H1 (cell line): ENCODE measurements around the gene C2CD4B. TPM values are rescaled to one million over a fixed set of nuclear protein-coding genes. Genes with fewer than 3 reads are reported as not detected.

Experiments used
- CTCF ChIA-PET: fragments of 300-600 bp; sonication (Branson Sonifier 250); formaldehyde crosslinking; loops from one replicate; lab custom pipeline; 2021; ENCODE audit not compliant: partially characterized antibody; lab: Charles Lee
- POLR2A ChIA-PET: fragments of 300-600 bp; sonication (Branson Sonifier 250); formaldehyde crosslinking; loops from one replicate; lab custom pipeline; 2021; ENCODE audit warnings: inconsistent platforms; ENCODE audit not compliant: partially characterized antibody; lab: Charles Lee
- DNase-seq, 2 experiments: peaks; one replicate each; pipeline versions ENCODE4 v3.0.0 to v3.0.0-alpha.2; 2010 to 2022; ENCODE audit warnings: low spot score in 2 of 2, low read depth in 1 of 2, mixed read lengths in 1 of 2
- FAIRE-seq: peaks from 2 replicates; lab custom pipeline; 2011; peaks lifted over from hg19 to GRCh38; lab: Jason Lieb, UNC
- H2AFZ ChIP-seq: 2 replicates; pipeline ENCODE4 v1.8.1; 2012; ENCODE audit warnings: low read length, inconsistent platforms
- H2AK5ac ChIP-seq: 2 replicates; pipeline ENCODE4 v1.6.1; 2013; ENCODE audit warnings: low read depth, low read length
- H2BK120ac ChIP-seq: replicated peaks from 2 replicates; pipeline ENCODE3; 2013; ENCODE audit warnings: low read depth, low read length, inconsistent platforms
- H2BK12ac ChIP-seq: 2 replicates; pipeline ENCODE4 v1.6.1; 2013; ENCODE audit warnings: low read depth, low read length
- H2BK15ac ChIP-seq: 2 replicates; pipeline ENCODE4 v1.6.1; 2013; ENCODE audit warnings: low read length
- H2BK20ac ChIP-seq: 2 replicates; pipeline ENCODE4 v1.6.1; 2013; ENCODE audit warnings: low read length
- H2BK5ac ChIP-seq: 2 replicates; pipeline ENCODE4 v1.6.1; 2013; ENCODE audit warnings: low read depth, low read length
- H3K14ac ChIP-seq: 2 replicates; pipeline ENCODE4 v1.6.1; 2013; ENCODE audit warnings: inconsistent platforms; ENCODE audit not compliant: insufficient read length
- H3K18ac ChIP-seq: 2 replicates; pipeline ENCODE4 v1.6.1; 2013; ENCODE audit warnings: low read length; ENCODE audit errors: extremely low read depth
- H3K23ac ChIP-seq: 2 replicates; pipeline ENCODE4 v1.6.1; 2013; ENCODE audit warnings: inconsistent platforms; ENCODE audit not compliant: insufficient read length
- H3K23me2 ChIP-seq: 2 replicates; pipeline ENCODE4 v1.6.1; 2013; ENCODE audit warnings: low read depth, low read length
- H3K27ac ChIP-seq: 2 replicates; pipeline ENCODE4 v1.6.1; 2011; ENCODE audit warnings: low read depth, low read length, inconsistent platforms
- H3K27me3 ChIP-seq, 4 experiments: replicated peaks in 1 of 4; 1 replicate in 1 of 4; 2 replicates in 3 of 4; pipeline versions ENCODE4 v1.6.1 to v1.8.1; 2011 to 2013; ENCODE audit warnings: low read length in 3 of 4, mild to moderate bottlenecking in 3 of 4, inconsistent platforms in 2 of 4, mixed read lengths in 2 of 4, moderate library complexity in 1 of 4; ENCODE audit not compliant: control insufficient read depth in 3 of 4, insufficient read depth in 3 of 4; ENCODE audit errors: extremely low read depth in 1 of 4
- H3K36me3 ChIP-seq, 4 experiments: 2 replicates each; pipeline versions ENCODE4 v1.6.1 to v1.8.1; 2011 to 2013; ENCODE audit warnings: mild to moderate bottlenecking in 4 of 4, low read length in 3 of 4, moderate library complexity in 2 of 4, control low read depth in 1 of 4, inconsistent platforms in 1 of 4; ENCODE audit not compliant: insufficient read depth in 4 of 4, control insufficient read depth in 2 of 4
- H3K4ac ChIP-seq: replicated peaks from 2 replicates; pipeline ENCODE3; 2013; ENCODE audit warnings: low read length, low read depth, mixed read lengths, inconsistent platforms; ENCODE audit not compliant: insufficient read length
- H3K4me1 ChIP-seq, 4 experiments: replicated peaks in 1 of 4; 1 replicate in 1 of 4; 2 replicates in 3 of 4; pipeline versions ENCODE4 v1.6.1 to v1.8.1; 2011 to 2013; ENCODE audit warnings: low read length in 3 of 4, inconsistent platforms in 2 of 4, mixed read lengths in 1 of 4; ENCODE audit not compliant: insufficient read depth in 4 of 4, control insufficient read depth in 3 of 4
- H3K4me2 ChIP-seq, 2 experiments: 2 replicates each; pipeline versions ENCODE4 v1.6.1 to v1.8.1; 2011 to 2013; ENCODE audit warnings: low read depth in 2 of 2, low read length in 2 of 2, control low read depth in 1 of 2, inconsistent platforms in 1 of 2, mild to moderate bottlenecking in 1 of 2; ENCODE audit not compliant: insufficient read depth in 1 of 2
- H3K4me3 ChIP-seq, 4 experiments: fragments of 200-600, 300-600 bp in 1 of 4; sonication (generic), shearing (Covaris generic), sonication (Bioruptor Twin) in 1 of 4; 2 replicates each; pipeline versions ENCODE4 v1.5.1 to v1.8.1; 2011 to 2016; ENCODE audit warnings: low read length in 4 of 4, low read depth in 3 of 4, control low read depth in 2 of 4, inconsistent platforms in 2 of 4, mild to moderate bottlenecking in 2 of 4, mixed read lengths in 1 of 4, moderate library complexity in 1 of 4; ENCODE audit not compliant: insufficient read depth in 2 of 4; ENCODE audit errors: extremely low read depth in 1 of 4
- H3K56ac ChIP-seq: replicated peaks from 2 replicates; pipeline ENCODE3; 2013; ENCODE audit warnings: low read depth, mild to moderate bottlenecking, mixed read lengths, low read length, inconsistent platforms; ENCODE audit not compliant: insufficient read length
- H3K79me1 ChIP-seq: 2 replicates; pipeline ENCODE4 v1.6.1; 2013; ENCODE audit warnings: low read depth, low read length, control low read depth
- H3K79me2 ChIP-seq, 2 experiments: 2 replicates each; pipeline versions ENCODE4 v1.6.1 to v1.8.1; 2012 to 2013; ENCODE audit warnings: low read length in 2 of 2, mild to moderate bottlenecking in 2 of 2, inconsistent platforms in 1 of 2; ENCODE audit not compliant: insufficient read depth in 2 of 2, control insufficient read depth in 1 of 2
- H3K9ac ChIP-seq, 4 experiments: replicated peaks in 1 of 4; 1 replicate in 1 of 4; 2 replicates in 3 of 4; pipeline versions ENCODE4 v1.6.1 to v1.8.1; 2011 to 2013; ENCODE audit warnings: low read depth in 3 of 4, low read length in 3 of 4, control low read depth in 2 of 4, mild to moderate bottlenecking in 2 of 4, moderate library complexity in 2 of 4, inconsistent platforms in 1 of 4; ENCODE audit errors: extremely low read depth in 1 of 4
- H3K9me3 ChIP-seq, 2 experiments: 2 replicates each; pipeline versions ENCODE4 v1.6.1 to v1.8.1; 2012 to 2013; ENCODE audit warnings: mild to moderate bottlenecking in 2 of 2, moderate library complexity in 2 of 2, control low read depth in 1 of 2, inconsistent platforms in 1 of 2, low read depth in 1 of 2, low read length in 1 of 2, mixed read lengths in 1 of 2; ENCODE audit not compliant: insufficient read depth in 2 of 2
- H4K20me1 ChIP-seq, 2 experiments: replicated peaks in 1 of 2; 2 replicates each; pipeline versions ENCODE3 to v1.8.1; 2011 to 2013; ENCODE audit warnings: inconsistent platforms in 2 of 2, low read length in 2 of 2, mild to moderate bottlenecking in 1 of 2; ENCODE audit not compliant: insufficient read depth in 2 of 2, control insufficient read depth in 1 of 2
- H4K5ac ChIP-seq: 2 replicates; pipeline ENCODE4 v1.6.1; 2013; ENCODE audit warnings: low read length, low read depth, mixed read lengths, inconsistent platforms; ENCODE audit not compliant: insufficient read length
- H4K8ac ChIP-seq: 2 replicates; pipeline ENCODE4 v1.8.0; 2013; ENCODE audit warnings: mild to moderate bottlenecking, moderate library complexity, low read length, inconsistent platforms; ENCODE audit not compliant: insufficient read depth; ENCODE audit errors: extremely low read depth
- H4K91ac ChIP-seq: replicated peaks from 2 replicates; pipeline ENCODE3; 2013; ENCODE audit warnings: low read length, mixed read lengths, inconsistent platforms; ENCODE audit not compliant: insufficient read length
- CBX5 ChIP-seq: fragments of 300-800, 300-1000 bp; sonication (generic); IDR thresholded peaks from 2 replicates; pipeline ENCODE4 v1.7.1; 2016; ENCODE audit warnings: antibody characterized with exemption, low read length, low read depth
- SP1 ChIP-seq: IDR thresholded peaks from 2 replicates; pipeline ENCODE4 v1.6.1; 2011; ENCODE audit warnings: low read depth, low read length
- SUZ12 ChIP-seq: fragments of 200-600 bp; sonication (generic); IDR thresholded peaks from 2 replicates; pipeline ENCODE4 v1.6.1; 2012; ENCODE audit warnings: mild to moderate bottlenecking, inconsistent platforms, low read length, moderate library complexity, mixed read lengths
- polyA plus RNA-seq, 7 experiments: library from polyadenylated mRNA; depleted of rRNA in 3 of 7; stranded (reverse) in 5 of 7; unstranded in 2 of 7; fragments of >200 nt in 5 of 7; fragments of 200-250 nt in 2 of 7; gene quantifications; 1 replicate in 5 of 7; 2 replicates in 1 of 7; 4 replicates in 1 of 7; pipeline versions ENCODE4 v1.2.1 to v1.2.3, GENCODE V29; 2011 to 2013; ENCODE audit warnings: missing spikeins in 2 of 7, mixed read lengths in 2 of 7
- total RNA-seq: library from RNA; stranded (reverse); fragmentation: NEBNext Ultra II Directional; extraction: Animal tissue kit (Norgen Biotek cat#: 25700); gene quantifications from 2 replicates; pipeline ENCODE4 v1.2.1, GENCODE V29; 2021
- TF ChIP-seq, protein P1 (sequence below): IDR thresholded peaks from 2 replicates; pipeline ENCODE4 v1.6.1; 2012; ENCODE audit warnings: low read length, inconsistent platforms

The C2CD4B gene
- total and polyA plus RNA-seq, 2 of the 8 experiments (the other 6 are each of a cell fraction or from before 2014, with no cell fraction given) = 0.12 to 0.73 TPM

DNA sequence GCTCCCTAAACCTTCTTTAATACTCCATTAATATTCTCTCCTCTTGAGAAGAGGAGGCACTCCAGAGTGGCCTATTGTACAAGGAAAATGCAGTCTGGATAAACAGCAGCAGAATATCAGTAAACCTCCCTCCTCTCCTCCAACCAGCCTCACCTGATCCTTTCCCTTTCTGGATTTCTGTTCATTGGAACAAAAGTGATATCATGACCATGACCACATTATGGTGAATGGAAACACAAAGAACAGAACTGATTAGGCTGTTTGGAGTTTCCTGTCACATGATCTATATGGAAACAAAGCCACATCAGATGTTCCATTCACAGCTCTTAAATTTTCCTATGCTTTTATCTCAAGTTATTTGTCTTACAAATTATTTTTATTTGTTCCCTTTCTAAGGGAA lies 14.6 kb downstream of the C2CD4B start:
- Histone ChIP-seq H3K9ac (no peak overlapping the region), H3K4ac (no peak overlapping the region), H3K23ac (no peak overlapping the region), H2BK15ac (no peak overlapping the region), H4K91ac (no peak overlapping the region), H3K79me2 (no peaks in the 10 kb centered on the region), H3K23me2 (no peaks in the 10 kb centered on the region), H3K56ac (no peak overlapping the region), H3K4me1 (no peaks in the 10 kb centered on the region), H2AK5ac (no peak overlapping the region), H3K14ac (no peak overlapping the region), H2BK5ac (no peak overlapping the region), H3K79me1 (no peaks in the 10 kb centered on the region), H3K4me3 (no peak overlapping the region), H2BK20ac (no peak overlapping the region), H2BK120ac (no peak overlapping the region), H3K27ac (no peak overlapping the region), H3K9me3 (no peaks in the 10 kb centered on the region), H3K4me2 (no peak overlapping the region), H4K20me1 (no peaks in the 10 kb centered on the region), H2BK12ac (no peak overlapping the region), H2AFZ (no peak overlapping the region), H3K18ac (no peak overlapping the region), H4K8ac (no peak overlapping the region), H4K5ac (no peak overlapping the region), H3K27me3 (no peaks in the 10 kb centered on the region), H3K36me3 (no peaks in the 10 kb centered on the region)
- FAIRE-seq (no peak), DNase-seq (no peak)
- ChIA-PET CTCF (no interaction called here), POLR2A (interaction anchor here (2.0 kb wide), 1 partner anchor 14 kb away, joined by 4 read pairs; the partner anchor contains the start of gene C2CD4B)
- TF ChIP-seq SP1 (no peak), CBX5 (no peak), SUZ12 (no peak)
- TF ChIP-seq, protein P1, sequence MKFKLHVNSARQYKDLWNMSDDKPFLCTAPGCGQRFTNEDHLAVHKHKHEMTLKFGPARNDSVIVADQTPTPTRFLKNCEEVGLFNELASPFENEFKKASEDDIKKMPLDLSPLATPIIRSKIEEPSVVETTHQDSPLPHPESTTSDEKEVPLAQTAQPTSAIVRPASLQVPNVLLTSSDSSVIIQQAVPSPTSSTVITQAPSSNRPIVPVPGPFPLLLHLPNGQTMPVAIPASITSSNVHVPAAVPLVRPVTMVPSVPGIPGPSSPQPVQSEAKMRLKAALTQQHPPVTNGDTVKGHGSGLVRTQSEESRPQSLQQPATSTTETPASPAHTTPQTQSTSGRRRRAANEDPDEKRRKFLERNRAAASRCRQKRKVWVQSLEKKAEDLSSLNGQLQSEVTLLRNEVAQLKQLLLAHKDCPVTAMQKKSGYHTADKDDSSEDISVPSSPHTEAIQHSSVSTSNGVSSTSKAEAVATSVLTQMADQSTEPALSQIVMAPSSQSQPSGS = no peak
